ENCODE data around the gene TOX3.

GRCh38 chr16:52518884-52519283, 28.1 kb downstream of the TOX3 start:
- no peak for TF ChIP-seq CTCF (IDR thresholded peaks at IDR 0.05; ENCODE audit: insufficient read depth, low read length, poor library complexity, severe bottlenecking)
- no peak for TF ChIP-seq EZH2phosphoT487 (conservative IDR thresholded peaks at IDR 0.05; ENCODE audit: low read length)

All from SU-DHL-6 (cell line).